B cell (primary cell): ENCODE data around the gene AREL1.

Experiments
- EZH2 ChIP-seq: IDR thresholded peaks from 2 replicates; pipeline ENCODE4 v1.6.1; 2012; ENCODE audit warnings: borderline replicate concordance, low read depth, mild to moderate bottlenecking, moderate library complexity, low read length; ENCODE audit not compliant: insufficient read depth, poor library complexity, severe bottlenecking
- TF ChIP-seq, protein P1 (sequence below): fragments of 200-600 bp; IDR thresholded peaks from one replicate; pipeline ENCODE4 v1.8.0; 2022; ENCODE audit warnings: antibody characterized with exemption, mild to moderate bottlenecking

DNA sequence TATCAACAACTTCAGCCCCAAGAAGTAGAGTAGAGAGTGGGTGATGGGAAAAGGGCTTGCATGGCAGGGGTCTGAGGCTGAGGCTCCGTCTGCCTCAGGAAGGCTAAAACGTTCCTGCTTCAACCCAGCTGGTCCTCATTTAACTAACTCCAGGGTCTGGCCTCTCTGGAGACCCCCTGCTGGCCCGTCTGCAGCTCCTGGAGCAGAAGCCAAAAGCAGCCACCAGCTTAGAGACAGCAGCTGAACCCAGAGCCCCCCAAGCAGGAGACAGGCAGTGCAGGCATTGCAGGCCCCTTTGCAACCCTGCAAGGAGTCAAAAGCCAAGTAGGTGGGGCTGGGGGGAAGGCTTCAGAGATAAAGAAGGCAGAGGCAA is 75.7 kb downstream of the AREL1 start:
- no peak for TF ChIP-seq EZH2
- TF ChIP-seq, protein P1, sequence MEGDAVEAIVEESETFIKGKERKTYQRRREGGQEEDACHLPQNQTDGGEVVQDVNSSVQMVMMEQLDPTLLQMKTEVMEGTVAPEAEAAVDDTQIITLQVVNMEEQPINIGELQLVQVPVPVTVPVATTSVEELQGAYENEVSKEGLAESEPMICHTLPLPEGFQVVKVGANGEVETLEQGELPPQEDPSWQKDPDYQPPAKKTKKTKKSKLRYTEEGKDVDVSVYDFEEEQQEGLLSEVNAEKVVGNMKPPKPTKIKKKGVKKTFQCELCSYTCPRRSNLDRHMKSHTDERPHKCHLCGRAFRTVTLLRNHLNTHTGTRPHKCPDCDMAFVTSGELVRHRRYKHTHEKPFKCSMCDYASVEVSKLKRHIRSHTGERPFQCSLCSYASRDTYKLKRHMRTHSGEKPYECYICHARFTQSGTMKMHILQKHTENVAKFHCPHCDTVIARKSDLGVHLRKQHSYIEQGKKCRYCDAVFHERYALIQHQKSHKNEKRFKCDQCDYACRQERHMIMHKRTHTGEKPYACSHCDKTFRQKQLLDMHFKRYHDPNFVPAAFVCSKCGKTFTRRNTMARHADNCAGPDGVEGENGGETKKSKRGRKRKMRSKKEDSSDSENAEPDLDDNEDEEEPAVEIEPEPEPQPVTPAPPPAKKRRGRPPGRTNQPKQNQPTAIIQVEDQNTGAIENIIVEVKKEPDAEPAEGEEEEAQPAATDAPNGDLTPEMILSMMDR: no peak
